ENCODE measurements around the gene KRT72. TPM values are rescaled to one million over a fixed set of nuclear protein-coding genes. Genes with fewer than 3 reads are reported as not detected.

KRT72 gene
- total and polyA plus RNA-seq, 2 donors (not counting 3 experiments of a cell fraction or from before 2014, with no cell fraction given): not detected

GRCh38 chr12:52607314-52607713 lies 6.1 kb upstream of the KRT72 start:
- Histone ChIP-seq H3K9ac (replicated peaks; ENCODE audit: extremely low read depth, insufficient read depth, low read length) (no peak overlapping the region), H4K20me1 (replicated peaks; ENCODE audit: control insufficient read depth, extremely low read depth, insufficient read depth, low read length) (no peaks in the 10 kb centered on the region), H3K27me3 (ENCODE audit: control insufficient read depth in 2 of 2, insufficient read depth in 2 of 2, low read length in 2 of 2) (peaks cover 1 to 9% of the 10 kb centered on the region in 2 experiments), H3K27ac (ENCODE audit: insufficient read depth, low read depth, low read length) (no peak overlapping the region), H3K9me3 (replicated peaks; ENCODE audit: control insufficient read depth, insufficient read depth, low read length) (no peaks in the 10 kb centered on the region), H3K4me1 (ENCODE audit: control insufficient read depth, extremely low read depth, insufficient read depth, low read length) (no peaks in the 10 kb centered on the region), H3K36me3 (ENCODE audit: control insufficient read depth in 2 of 2, extremely low read depth in 1 of 2, insufficient read depth in 2 of 2, low read length in 2 of 2) (no peaks in the 10 kb centered on the region), H3K4me3 (replicated peaks in 1 of 3; ENCODE audit: insufficient read depth in 1 of 3, low read depth in 1 of 3, low read length in 3 of 3) (no peak overlapping the region), H2AFZ (ENCODE audit: low read depth, low read length) (no peak overlapping the region), H3K4me2 (ENCODE audit: insufficient read depth, low read length) (no peak overlapping the region), H3K9me1 (replicated peaks; ENCODE audit: control insufficient read depth, extremely low read depth, insufficient read depth, low read length) (no peaks in the 10 kb centered on the region), H3K79me2 (ENCODE audit: control insufficient read depth, insufficient read depth, low read length) (no peaks in the 10 kb centered on the region)
- POLR2A ChIA-PET: no interaction called here
- dilution Hi-C loops (cut with MboI; ENCODE audit: extremely low pct_ligation_motif_present, low sequenced_read_pairs): no loop called here
- DNase-seq (ENCODE audit: low read depth, low spot score) (no peak), FAIRE-seq (no peak)
- CTCF ChIA-PET: no interaction called here
- no peak for TF ChIP-seq POLR2A (IDR thresholded peaks at IDR 0.05; ENCODE audit: low read depth, low read length)
- no peak for TF ChIP-seq CTCF (IDR thresholded peaks at IDR 0.05; ENCODE audit: extremely low read depth in 1 of 2, insufficient read depth in 1 of 2, low read depth in 1 of 2, low read length in 2 of 2)
- no peak for TF ChIP-seq POLR2AphosphoS5 (IDR thresholded peaks at IDR 0.05; ENCODE audit: insufficient read depth, low read depth, low read length)
- TF ChIP-seq MAX (IDR thresholded peaks at IDR 0.05; ENCODE audit: insufficient read depth, insufficient read length): no peak
- TF ChIP-seq MYC (IDR thresholded peaks at IDR 0.05; ENCODE audit: low read depth, low read length): no peak
- TF ChIP-seq JUN (IDR thresholded peaks at IDR 0.05; ENCODE audit: borderline replicate concordance, insufficient read depth, insufficient read length, low read depth): no peak
- no peak for TF ChIP-seq EZH2 (IDR thresholded peaks at IDR 0.05; ENCODE audit: borderline replicate concordance, low read depth, low read length, severe bottlenecking)
- TF ChIP-seq FOS (IDR thresholded peaks at IDR 0.05; ENCODE audit: borderline replicate concordance, insufficient read depth, low read length): no peak
- no peak for TF ChIP-seq GATA2 (IDR thresholded peaks at IDR 0.05; ENCODE audit: insufficient read depth, insufficient read length, low read depth, low read length)
- BruUV-seq (replicated peaks): no TSS peak
- intact Hi-C loops (cut with micrococcal nuclease): no loop called here
